Skeletal muscle satellite cell (primary cell): ENCODE measurements around the gene AMBRA1.

Source experiments
- H3K27me3 ChIP-seq: 2 replicates; pipeline ENCODE4 v1.7.0; 2013; ENCODE audit warnings: low read length; ENCODE audit not compliant: control insufficient read depth, insufficient read depth
- H3K36me3 ChIP-seq: 2 replicates; pipeline ENCODE4 v1.7.0; 2013; ENCODE audit warnings: mild to moderate bottlenecking, control low read depth, low read length; ENCODE audit not compliant: insufficient read depth
- H3K4me1 ChIP-seq: 2 replicates; pipeline ENCODE4 v1.7.0; 2013; ENCODE audit warnings: low read length; ENCODE audit not compliant: control insufficient read depth, insufficient read depth
- H3K4me2 ChIP-seq: 2 replicates; pipeline ENCODE4 v1.7.0; 2013; ENCODE audit warnings: mild to moderate bottlenecking, low read length
- H3K4me3 ChIP-seq: 2 replicates; pipeline ENCODE4 v1.7.0; 2013; ENCODE audit warnings: low read length
- H3K9ac ChIP-seq: 2 replicates; pipeline ENCODE4 v1.7.0; 2013; ENCODE audit warnings: mild to moderate bottlenecking, low read depth, low read length, moderate library complexity
- H3K9me3 ChIP-seq: replicated peaks from 2 replicates; pipeline ENCODE4 v1.7.0; 2013; ENCODE audit warnings: mild to moderate bottlenecking, control low read depth, low read length

AMBRA1 gene

DNA sequence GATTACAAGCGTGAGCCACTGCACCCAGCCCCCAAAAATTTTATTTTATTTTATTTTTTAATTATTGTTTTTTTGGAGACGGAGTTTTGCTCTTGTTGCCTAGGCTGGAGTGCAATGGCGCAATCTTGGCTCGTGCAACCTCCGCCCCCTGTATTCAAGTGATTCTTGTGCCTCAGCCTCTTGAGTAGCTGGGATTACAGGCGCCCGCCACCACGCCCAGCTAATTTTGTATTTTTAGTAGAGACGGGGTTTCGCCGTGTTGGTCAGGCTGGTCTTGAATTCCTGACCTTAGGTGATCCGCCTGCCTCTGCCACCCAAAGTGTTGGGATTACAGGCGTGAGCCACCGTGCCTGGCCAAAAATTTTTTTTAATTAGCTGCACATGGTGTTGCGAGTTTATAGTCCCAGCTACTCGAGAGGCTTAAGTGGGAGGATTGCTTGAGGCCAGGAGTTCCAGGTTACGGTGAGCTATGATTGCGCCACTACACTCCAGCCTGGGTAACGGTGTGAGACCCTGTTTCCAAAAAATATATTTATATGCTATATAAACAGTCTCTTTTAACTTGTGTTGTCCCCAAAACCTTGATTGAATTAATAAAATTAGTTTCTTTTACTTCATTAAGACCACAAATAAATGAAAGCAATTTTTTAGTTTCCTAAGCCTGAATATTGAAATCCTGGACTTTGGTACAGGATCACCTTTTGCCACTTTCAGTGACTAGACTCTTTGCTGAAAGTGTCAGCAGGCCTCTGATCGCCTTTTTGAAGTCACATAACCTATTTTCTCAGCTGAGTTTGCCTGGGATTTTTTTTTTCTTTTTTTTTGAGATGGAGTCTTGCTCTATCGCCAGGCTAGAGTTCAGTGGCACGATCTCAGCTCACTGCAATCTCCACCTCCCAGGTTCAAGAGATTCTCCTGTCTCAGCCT is 39.7 kb upstream of the AMBRA1 start:
- no peak overlapping the region for H3K9ac ChIP-seq
- no peaks in the 10 kb centered on the region for H3K4me1 ChIP-seq
- H3K4me2 ChIP-seq: no peak overlapping the region
- no peaks in the 10 kb centered on the region for H3K27me3 ChIP-seq
- H3K4me3 ChIP-seq: no peak overlapping the region
- peaks cover 18% of the 10 kb centered on the region for H3K36me3 ChIP-seq
- H3K9me3 ChIP-seq: no peaks in the 10 kb centered on the region

DNA sequence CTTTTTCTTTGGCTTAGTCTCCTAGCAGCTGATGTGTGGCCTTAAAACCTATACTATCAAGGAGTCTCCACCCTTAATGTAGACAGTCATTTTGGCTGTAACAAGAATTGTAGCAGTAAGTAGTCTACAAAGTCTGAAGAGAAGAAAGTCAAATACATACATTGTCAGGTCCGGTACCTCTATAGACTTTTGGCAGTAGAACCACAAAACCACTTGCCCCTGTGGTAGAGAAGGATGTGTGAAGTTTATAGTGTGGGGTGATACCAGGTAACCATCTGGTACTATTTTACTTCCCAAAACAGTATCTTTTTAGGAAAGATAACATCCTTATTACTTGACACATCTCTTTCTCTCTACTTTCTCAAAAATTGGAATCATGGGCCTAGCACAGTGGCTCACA is 38.7 kb upstream of the AMBRA1 start:
- H3K9ac ChIP-seq: no peak overlapping the region
- H3K4me2 ChIP-seq: no peak overlapping the region
- H3K27me3 ChIP-seq: no peaks in the 10 kb centered on the region
- no peaks in the 10 kb centered on the region for H3K4me1 ChIP-seq
- no peaks in the 10 kb centered on the region for H3K9me3 ChIP-seq
- H3K36me3 ChIP-seq: peaks cover 18% of the 10 kb centered on the region
- no peak overlapping the region for H3K4me3 ChIP-seq

DNA sequence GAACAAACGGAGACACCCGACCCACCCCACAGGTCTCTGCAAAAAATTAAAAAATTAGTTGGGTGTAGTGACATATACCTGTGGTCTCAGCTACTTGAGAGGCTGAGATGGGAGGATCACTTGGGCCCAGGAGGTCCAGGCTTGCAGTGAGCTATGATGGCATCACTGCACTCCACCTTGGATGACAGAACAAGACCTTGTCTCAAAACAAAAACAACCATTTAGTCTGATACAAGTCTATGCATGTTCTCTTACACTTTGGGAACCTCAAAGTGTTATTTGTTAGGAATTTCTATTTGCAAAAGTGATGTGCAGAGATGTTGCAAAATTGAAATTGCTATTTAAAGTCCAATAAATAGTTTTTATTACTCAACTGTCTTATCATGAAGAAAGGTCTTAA is 37.9 kb upstream of the AMBRA1 start:
- Histone ChIP-seq H3K9me3 (no peaks in the 10 kb centered on the region), H3K27me3 (no peaks in the 10 kb centered on the region), H3K9ac (no peak overlapping the region), H3K4me1 (no peaks in the 10 kb centered on the region), H3K4me2 (no peak overlapping the region), H3K4me3 (no peak overlapping the region), H3K36me3 (peaks cover 18% of the 10 kb centered on the region)

DNA sequence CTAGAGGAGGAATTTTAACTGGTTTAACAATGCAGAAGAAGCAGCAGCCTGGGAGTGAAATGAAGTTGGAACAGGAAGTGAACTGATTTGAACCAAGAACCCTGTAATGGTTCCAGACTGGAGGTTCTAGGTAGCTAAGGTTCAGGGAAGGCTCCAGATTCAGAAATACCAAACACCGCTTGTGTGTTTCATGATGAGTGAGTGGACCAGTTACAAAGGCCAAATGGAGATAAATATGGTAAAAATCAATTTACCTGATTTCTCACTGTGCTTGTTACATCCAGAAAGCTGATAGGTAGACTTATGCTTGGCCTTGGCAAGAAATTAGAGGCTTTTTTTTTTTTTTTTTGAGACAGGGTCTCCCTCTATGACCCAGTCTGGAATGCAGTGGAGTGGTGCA is 36.4 kb upstream of the AMBRA1 start:
- no peaks in the 10 kb centered on the region for H3K4me1 ChIP-seq
- no peak overlapping the region for H3K9ac ChIP-seq
- H3K4me3 ChIP-seq: no peak overlapping the region
- peaks cover 24% of the 10 kb centered on the region for H3K36me3 ChIP-seq
- no peaks in the 10 kb centered on the region for H3K9me3 ChIP-seq
- no peak overlapping the region for H3K4me2 ChIP-seq
- no peaks in the 10 kb centered on the region for H3K27me3 ChIP-seq

DNA sequence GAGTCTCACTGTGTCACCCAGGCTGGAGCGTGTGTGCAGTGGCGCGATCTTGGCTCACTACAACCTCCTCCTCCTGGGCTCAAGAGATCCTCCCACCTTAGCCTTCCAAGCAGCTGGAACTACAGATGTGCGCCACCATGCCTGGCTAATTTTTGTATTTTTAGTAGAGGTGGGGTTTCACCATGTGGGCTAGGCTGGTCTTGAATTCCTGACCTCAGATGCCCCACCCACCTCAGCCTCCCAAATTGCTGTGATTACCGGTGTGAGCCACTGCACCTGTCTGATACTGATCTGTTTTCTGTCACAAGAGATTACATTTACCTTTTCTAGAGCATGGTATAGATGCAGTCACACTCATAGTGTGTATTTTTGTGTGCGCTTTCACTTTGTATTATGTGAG is 35.1 kb upstream of the AMBRA1 start:
- Histone ChIP-seq H3K4me1 (no peaks in the 10 kb centered on the region), H3K9ac (no peak overlapping the region), H3K9me3 (no peaks in the 10 kb centered on the region), H3K4me2 (no peak overlapping the region), H3K4me3 (no peak overlapping the region), H3K36me3 (peaks cover 28% of the 10 kb centered on the region), H3K27me3 (no peaks in the 10 kb centered on the region)

DNA sequence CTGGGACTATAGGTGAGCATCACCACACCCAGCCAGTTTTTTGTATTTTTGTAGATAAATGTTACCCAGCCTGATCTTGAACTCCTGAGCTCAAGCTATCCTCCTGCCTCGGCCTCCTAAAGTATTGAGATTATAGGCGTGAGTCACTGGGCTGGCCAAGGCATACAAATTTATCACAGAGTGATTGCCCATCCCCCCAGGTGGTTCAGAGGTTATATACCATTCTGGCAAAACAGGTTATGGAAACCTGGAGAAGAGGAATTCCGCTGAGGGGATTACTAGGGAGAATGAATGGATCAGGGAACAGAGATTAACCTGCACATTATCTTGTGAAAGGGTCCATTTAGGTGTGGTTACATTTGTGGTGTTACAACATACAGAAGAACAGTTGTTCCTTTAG is 31.6 kb upstream of the AMBRA1 start:
- Histone ChIP-seq H3K9ac (no peak overlapping the region), H3K9me3 (no peaks in the 10 kb centered on the region), H3K4me1 (no peaks in the 10 kb centered on the region), H3K27me3 (no peaks in the 10 kb centered on the region), H3K4me3 (no peak overlapping the region), H3K4me2 (no peak overlapping the region), H3K36me3 (peaks cover 26% of the 10 kb centered on the region)

DNA sequence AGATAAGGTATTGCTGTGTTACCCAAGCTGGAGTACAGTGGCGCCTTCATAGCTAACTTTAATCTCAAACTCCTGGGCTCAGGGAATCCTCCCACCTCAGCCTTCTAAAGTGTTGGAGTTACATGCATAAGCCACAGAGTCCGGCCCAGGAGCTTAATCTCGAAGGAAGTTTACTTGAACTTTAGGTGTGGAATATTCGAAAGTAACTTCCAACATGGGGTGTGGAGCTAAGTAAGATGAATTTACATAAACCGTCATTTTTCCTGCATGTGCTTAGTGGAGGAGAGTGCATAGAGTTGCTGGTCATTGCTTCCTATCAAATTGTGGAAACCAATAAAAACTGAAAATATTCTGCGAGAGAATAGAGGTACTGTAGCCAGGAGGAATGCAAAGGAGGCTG is 25.0 kb upstream of the AMBRA1 start:
- Histone ChIP-seq H3K9ac (peak overlapping the region; percentile 99), H3K4me3 (peak overlapping the region; percentile 56), H3K27me3 (no peaks in the 10 kb centered on the region), H3K9me3 (no peaks in the 10 kb centered on the region), H3K36me3 (peaks cover 8% of the 10 kb centered on the region), H3K4me2 (peak overlapping the region; percentile 89), H3K4me1 (peaks cover 21% of the 10 kb centered on the region)

DNA sequence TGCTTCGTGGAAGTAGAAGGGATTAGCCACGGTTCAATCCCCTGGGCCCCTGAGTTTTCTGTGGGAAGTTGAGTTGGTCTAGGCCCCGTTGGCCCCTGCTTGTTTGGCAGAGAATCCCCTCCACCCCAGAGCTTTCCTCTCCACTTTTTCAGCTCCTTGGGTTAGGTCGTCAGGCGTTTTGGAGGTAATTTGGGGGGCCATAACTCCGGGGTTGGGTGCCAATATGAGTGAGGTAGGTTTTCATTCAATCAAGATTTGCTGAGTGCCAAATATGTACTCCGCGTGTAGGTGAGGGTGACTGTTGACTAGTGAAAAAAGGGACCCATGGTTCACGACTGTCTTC is 24.1 kb upstream of the AMBRA1 start:
- H3K27me3 ChIP-seq: no peaks in the 10 kb centered on the region
- H3K36me3 ChIP-seq: peaks cover 8% of the 10 kb centered on the region
- peak overlapping the region; percentile 99 for H3K9ac ChIP-seq
- peak overlapping the region; percentile 95 for H3K4me3 ChIP-seq
- no peaks in the 10 kb centered on the region for H3K9me3 ChIP-seq
- peak overlapping the region; percentile 89 for H3K4me2 ChIP-seq
- peaks cover 21% of the 10 kb centered on the region for H3K4me1 ChIP-seq

DNA sequence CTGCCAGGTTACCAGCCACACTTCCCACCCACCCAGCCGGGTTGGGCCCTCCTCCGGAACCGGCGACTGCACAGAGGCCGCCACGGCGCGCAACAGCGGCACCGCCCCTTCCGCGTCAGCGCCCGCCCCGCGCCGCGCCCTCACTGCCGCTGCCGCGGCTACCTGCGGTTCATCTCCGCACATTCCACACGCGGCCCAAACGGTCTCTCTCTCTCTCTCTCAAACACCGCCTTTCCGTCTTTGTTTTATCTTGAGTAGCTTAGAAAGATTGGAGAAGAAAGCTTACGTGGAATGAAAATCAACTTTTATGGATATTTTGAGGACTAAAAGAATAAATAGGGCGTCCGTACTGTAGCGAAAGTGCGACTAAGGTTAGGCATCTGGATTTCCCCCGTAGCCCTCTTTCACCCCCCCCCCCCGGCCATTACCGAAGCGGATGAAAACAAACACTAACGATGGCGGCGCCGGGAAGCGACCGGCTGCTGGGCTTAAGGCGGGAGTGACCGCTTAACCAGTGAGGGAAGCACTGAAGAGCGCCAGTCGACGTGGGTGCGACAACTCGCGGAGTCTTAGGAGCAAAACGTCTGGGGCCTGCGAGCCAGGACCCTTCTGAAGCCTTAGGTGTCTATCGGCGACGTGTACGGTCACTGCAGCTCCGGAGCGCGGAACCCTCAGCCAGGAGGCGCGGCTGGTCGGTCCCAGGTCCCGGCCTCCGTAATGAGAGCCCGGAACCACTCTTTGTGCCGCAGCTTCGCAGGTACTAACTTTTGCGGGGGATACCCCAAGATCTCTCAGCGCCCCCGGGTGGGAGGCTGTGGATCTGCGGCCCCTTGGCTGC is 23.5 kb upstream of the AMBRA1 start, which contains the start of the genes ATG13 and HARBI1:
TSS of gene ATG13 (plus strand) at position 420 of the 838 bp plus-strand sequence. CDS start 26,739 bp downstream, outside the sequence.
TSS of gene HARBI1 (minus strand) at position 94 of the 838 bp plus-strand sequence. CDS start 990 bp downstream, outside the sequence.
- Histone ChIP-seq H3K9ac (peak within 1 kb of the TSS; percentile 99), H3K4me3 (peak within 1 kb of the TSS; percentile 95), H3K36me3 (peaks cover 8% of the 10 kb centered on the region), H3K27me3 (no peaks in the 10 kb centered on the region), H3K4me2 (peak within 1 kb of the TSS; percentile 89), H3K9me3 (no peaks in the 10 kb centered on the region), H3K4me1 (peaks cover 21% of the 10 kb centered on the region)

DNA sequence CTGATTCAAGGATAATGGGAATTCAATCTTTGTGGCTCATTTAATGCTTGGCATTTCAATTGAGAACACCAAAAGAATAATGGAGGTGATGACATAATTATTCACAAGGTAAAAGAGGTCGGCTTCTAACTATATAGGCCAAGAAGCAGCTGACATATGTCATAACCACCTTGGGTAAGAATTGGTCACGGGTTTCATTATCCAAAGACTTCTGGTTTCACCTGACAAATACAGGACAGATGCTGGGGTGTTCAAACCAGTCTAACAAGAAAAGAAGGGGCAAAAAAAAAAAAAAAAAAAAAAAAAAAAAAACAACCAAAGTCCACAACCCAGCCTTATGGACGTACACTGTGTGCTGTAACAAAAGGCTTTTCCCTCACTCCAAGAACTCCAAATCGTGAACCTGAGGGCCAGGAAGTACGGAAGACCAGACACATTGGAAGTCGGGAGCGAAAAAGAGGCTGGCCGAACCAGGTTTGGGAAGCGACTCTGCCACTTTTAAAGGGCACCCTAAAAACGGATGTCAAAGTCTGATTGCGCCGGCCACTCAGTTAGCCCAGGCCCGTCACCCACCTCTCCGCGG is 22.8 kb upstream of the AMBRA1 start:
- Histone ChIP-seq H3K9me3 (no peaks in the 10 kb centered on the region), H3K27me3 (no peaks in the 10 kb centered on the region), H3K36me3 (peaks cover 6% of the 10 kb centered on the region), H3K4me3 (peak overlapping the region; percentile 95), H3K4me1 (peaks cover 21% of the 10 kb centered on the region), H3K9ac (peak overlapping the region; percentile 99), H3K4me2 (peak overlapping the region; percentile 89)

DNA sequence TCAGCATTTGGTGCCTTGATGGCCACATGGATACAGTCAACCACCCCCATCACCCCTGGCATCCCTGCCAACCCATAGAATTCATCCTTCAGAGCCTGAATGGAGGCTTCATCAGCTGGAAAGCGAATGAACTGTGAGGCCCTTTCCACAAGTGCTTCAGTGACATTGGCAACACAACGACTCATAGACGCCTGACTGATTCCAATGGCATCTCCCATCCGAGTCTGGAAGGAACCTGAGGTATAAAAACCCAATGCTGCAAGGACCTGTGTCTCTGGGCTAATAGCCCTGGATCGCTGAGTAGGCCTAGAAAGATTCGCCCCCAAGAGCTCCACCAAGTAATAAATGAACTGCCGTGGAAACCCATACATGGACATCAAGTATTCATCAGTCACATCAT is 21.9 kb upstream of the AMBRA1 start:
- Histone ChIP-seq H3K9me3 (no peaks in the 10 kb centered on the region), H3K36me3 (no peaks in the 10 kb centered on the region), H3K27me3 (no peaks in the 10 kb centered on the region), H3K4me3 (no peak overlapping the region), H3K9ac (no peak overlapping the region), H3K4me1 (peaks cover 21% of the 10 kb centered on the region), H3K4me2 (peak overlapping the region; percentile 89)
